ENCODE measurements around the gene MYH2.

Gene MYH2

GRCh38 chr17:10513299-10514067 lies 36.0 kb downstream of the MYH2 start:
- no peak for DNase-seq

GRCh38 chr17:10512856-10513255 lies 36.6 kb downstream of the MYH2 start:
- DNase-seq, result no peak

GRCh38 chr17:10499950-10500349 lies 49.5 kb downstream of the MYH2 start:
- DNase-seq, result no peak

- DNase-seq, result no peak
Observed at GRCh38 chr17:10492004-10492403, 57.5 kb downstream of the MYH2 start.

- DNase-seq, result no peak
Observed at GRCh38 chr17:10482252-10482651, 67.2 kb downstream of the MYH2 start.

- DNase-seq, result no peak
Observed at GRCh38 chr17:10477701-10478100, 71.8 kb downstream of the MYH2 start.

GRCh38 chr17:10474536-10474935 lies 74.9 kb downstream of the MYH2 start:
- DNase-seq, result no peak

GRCh38 chr17:10471858-10472257 lies 77.6 kb downstream of the MYH2 start:
- DNase-seq, result no peak
